Cardiac muscle cell (in vitro differentiated cells and primary cell): Measurements from ENCODE around the gene GLCCI1. TPM values are rescaled to one million over a fixed set of nuclear protein-coding genes. Genes with fewer than 3 reads are reported as not detected.

Experiments used
- DNase-seq, 2 donors: peaks; one replicate each; pipeline versions ENCODE4 v3.0.0 to v3.0.0-alpha.2; 2010 to 2017; ENCODE audit warnings: low read depth in 1 of 2, low spot score in 1 of 2
- H3K27ac ChIP-seq: fragments of 200-600 bp; sonication (generic); 2 replicates; pipeline ENCODE4 v1.5.1; 2016
- H3K27me3 ChIP-seq: fragments of 200-600 bp; sonication (generic); 2 replicates; pipeline ENCODE4 v1.6.0; 2016; ENCODE audit warnings: control low read depth
- H3K36me3 ChIP-seq: fragments of 200-600 bp; sonication (generic); 2 replicates; pipeline ENCODE4 v1.5.1; 2016; ENCODE audit warnings: control low read depth
- H3K4me1 ChIP-seq: fragments of 200-600 bp; sonication (generic); 2 replicates; pipeline ENCODE4 v1.8.1; 2017; ENCODE audit warnings: low read depth, mild to moderate bottlenecking, mixed run types
- H3K4me3 ChIP-seq: fragments of 200-600 bp; sonication (generic); 2 replicates; pipeline ENCODE4 v1.5.1; 2016; ENCODE audit warnings: mild to moderate bottlenecking
- H3K9me3 ChIP-seq: fragments of 200-600 bp; sonication (generic); 2 replicates; pipeline ENCODE4 v1.5.1; 2017; ENCODE audit warnings: low read depth, mild to moderate bottlenecking, control low read depth
- CTCF ChIP-seq: IDR thresholded peaks from 2 replicates; pipeline ENCODE4 v1.5.1; 2012; ENCODE audit warnings: low read depth, mild to moderate bottlenecking, low read length
- polyA plus RNA-seq: library from polyadenylated mRNA; unstranded; fragments of >200 nt; fragmentation: Nextera tagmentation; extraction: Ambion mirVana; gene quantifications from 2 replicates; pipeline ENCODE4 v1.2.1, GENCODE V29; 2016
- total RNA-seq: library from RNA; depleted of rRNA; stranded (reverse); fragments of >200 nt; gene quantifications from 2 replicates; pipeline ENCODE4 v1.2.3, GENCODE V29; 2016

The GLCCI1 gene
- total and polyA plus RNA-seq, 2 experiments from 2014 or later: 8.6 to 16.4 TPM

DNA sequence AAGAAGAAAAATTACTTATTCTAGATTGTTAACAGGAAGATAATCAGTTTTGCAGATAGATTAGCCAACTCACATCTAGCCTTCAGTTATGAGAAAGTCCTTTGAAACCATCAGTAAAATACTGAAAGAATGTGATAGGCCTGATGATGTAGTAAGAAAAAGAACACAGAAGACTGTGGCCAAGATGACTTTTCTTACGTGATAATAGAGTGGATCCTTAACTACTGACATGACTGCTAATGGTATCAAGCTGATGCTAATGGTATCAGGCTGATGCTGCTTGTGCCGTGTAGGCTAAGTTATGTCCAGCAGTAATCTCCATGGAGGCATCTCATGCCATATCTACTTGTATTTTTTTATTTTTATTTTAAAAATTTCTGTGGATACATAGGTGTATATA is 114.2 kb downstream of the GLCCI1 start:
- H3K4me3 ChIP-seq: no peak overlapping the region
- no peaks in the 10 kb centered on the region for H3K4me1 ChIP-seq
- no peak for TF ChIP-seq CTCF
- no peaks in the 10 kb centered on the region for H3K9me3 ChIP-seq
- H3K36me3 ChIP-seq: no peaks in the 10 kb centered on the region
- no peaks in the 10 kb centered on the region for H3K27me3 ChIP-seq
- no peak overlapping the region for H3K27ac ChIP-seq
- DNase-seq: no peak

GRCh38 chr7:8084836-8085235 is 116.2 kb downstream of the GLCCI1 start:
- Histone ChIP-seq H3K9me3 (no peaks in the 10 kb centered on the region), H3K4me1 (no peaks in the 10 kb centered on the region), H3K4me3 (no peak overlapping the region), H3K36me3 (no peaks in the 10 kb centered on the region), H3K27ac (no peak overlapping the region), H3K27me3 (no peaks in the 10 kb centered on the region)
- no peak for DNase-seq
- no peak for TF ChIP-seq CTCF

GRCh38 chr7:8085420-8085819 is 116.8 kb downstream of the GLCCI1 start:
- Histone ChIP-seq H3K4me1 (no peaks in the 10 kb centered on the region), H3K27me3 (no peaks in the 10 kb centered on the region), H3K9me3 (no peaks in the 10 kb centered on the region), H3K36me3 (no peaks in the 10 kb centered on the region), H3K27ac (no peak overlapping the region), H3K4me3 (no peak overlapping the region)
- no peak for TF ChIP-seq CTCF
- no peak for DNase-seq

GRCh38 chr7:8086239-8086638 is 117.6 kb downstream of the GLCCI1 start:
- no peaks in the 10 kb centered on the region for H3K36me3 ChIP-seq
- no peaks in the 10 kb centered on the region for H3K4me1 ChIP-seq
- H3K4me3 ChIP-seq: no peak overlapping the region
- no peak for DNase-seq
- H3K27me3 ChIP-seq: no peaks in the 10 kb centered on the region
- no peaks in the 10 kb centered on the region for H3K9me3 ChIP-seq
- TF ChIP-seq CTCF: no peak
- no peak overlapping the region for H3K27ac ChIP-seq

DNA sequence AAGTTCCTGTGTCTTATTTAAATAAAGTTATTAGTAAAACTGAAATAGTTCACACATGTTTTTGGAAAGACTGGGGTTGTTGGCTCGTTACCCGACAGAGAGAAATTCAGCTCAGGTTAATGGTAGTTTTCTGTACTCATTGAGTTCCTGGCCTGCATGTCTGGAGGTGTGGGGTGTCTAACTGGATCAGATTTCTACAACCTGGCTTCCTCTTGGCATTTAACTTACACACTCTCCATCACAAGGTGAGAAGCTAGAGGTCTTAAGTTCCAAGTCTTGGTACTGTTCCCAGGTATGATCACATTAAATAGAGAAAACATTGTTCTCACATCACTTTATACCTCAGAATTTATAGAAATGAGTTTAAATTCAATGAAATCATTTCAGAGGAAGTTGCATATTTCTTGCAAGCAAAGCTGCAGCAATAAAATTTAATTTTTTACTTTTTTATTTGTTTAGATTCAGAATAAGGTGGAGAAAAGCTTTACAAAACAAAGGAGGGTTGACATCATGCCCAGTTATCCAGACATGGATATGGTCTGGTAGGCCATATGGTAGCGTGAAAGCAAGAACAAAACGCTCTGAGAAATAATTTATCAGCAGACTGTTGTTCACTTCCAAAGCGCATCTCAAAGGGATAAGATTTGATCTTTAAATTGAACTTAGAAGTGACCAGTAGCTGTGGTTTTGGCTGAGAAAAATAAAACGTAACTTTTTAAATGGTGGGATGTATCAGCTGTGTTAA is 120.6 kb downstream of the GLCCI1 start:
- Histone ChIP-seq H3K27ac (no peak overlapping the region), H3K9me3 (no peaks in the 10 kb centered on the region), H3K27me3 (no peaks in the 10 kb centered on the region), H3K36me3 (no peaks in the 10 kb centered on the region), H3K4me1 (no peaks in the 10 kb centered on the region), H3K4me3 (no peak overlapping the region)
- no peak for TF ChIP-seq CTCF
- DNase-seq: no peak
